ENCODE measurements around the gene MAGEB10.

- TF ChIP-seq CTCF (IDR thresholded peaks at IDR 0.05) (no peak), POLR2AphosphoS5 (IDR thresholded peaks at IDR 0.05) (no peak)
Observed at GRCh38 chrX:27807690-27808089, at the start of gene MAGEB10.
